Endothelial cell of umbilical vein (primary cell): Measurements from ENCODE around the gene IL15. TPM values are rescaled to one million over a fixed set of nuclear protein-coding genes. Genes with fewer than 3 reads are reported as not detected.
A peak's percentile ranks its signal among the peaks of the same experiment; 100 is the strongest.

Source experiments
- BruUV-seq: library from RNA; stranded (reverse); fragments of 400-500 nt; replicated peaks from 2 replicates; lab custom pipeline; 2021; lab: Mats Ljungman, UMichigan
- CTCF ChIA-PET: fragments of 300-600, 350-600 bp; sonication (Branson Sonifier 250); formaldehyde crosslinking; loops from one replicate; lab custom pipeline; 2021; ENCODE audit warnings: antibody characterized with exemption, inconsistent platforms; lab: Charles Lee
- POLR2A ChIA-PET: fragments of 300-600, 350-600 bp; sonication (Branson Sonifier 250); formaldehyde crosslinking; loops from one replicate; lab custom pipeline; 2021; ENCODE audit warnings: antibody characterized with exemption, inconsistent platforms; lab: Charles Lee
- DNase-seq: peaks from one replicate; pipeline ENCODE4 v3.0.0-alpha.2; 2011; ENCODE audit warnings: low read depth, low spot score
- FAIRE-seq: peaks from 2 replicates; lab custom pipeline; 2011; peaks lifted over from hg19 to GRCh38; lab: Jason Lieb, UNC
- H2AFZ ChIP-seq: 2 replicates; pipeline ENCODE4 v1.6.0; 2012; ENCODE audit warnings: low read depth, low read length, control low read depth, inconsistent platforms
- H3K27ac ChIP-seq: 2 replicates; pipeline ENCODE4 v1.5.1; 2011; ENCODE audit warnings: low read depth, mild to moderate bottlenecking, control low read depth, low read length, moderate library complexity; ENCODE audit not compliant: insufficient read depth
- H3K27me3 ChIP-seq, 2 experiments: 2 replicates each; pipeline versions ENCODE4 v1.6.0 to v1.6.1; 2011; ENCODE audit warnings: low read length in 2 of 2, mixed read lengths in 1 of 2; ENCODE audit not compliant: control insufficient read depth in 2 of 2, insufficient read depth in 2 of 2
- H3K36me3 ChIP-seq, 2 experiments: 2 replicates in 1 of 2; 3 replicates in 1 of 2; pipeline ENCODE4 v1.5.1; 2011; ENCODE audit warnings: low read length in 2 of 2, mild to moderate bottlenecking in 1 of 2, moderate library complexity in 1 of 2; ENCODE audit not compliant: control insufficient read depth in 2 of 2, insufficient read depth in 2 of 2; ENCODE audit errors: extremely low read depth in 1 of 2
- H3K4me1 ChIP-seq: 3 replicates; pipeline ENCODE4 v1.5.1; 2011; ENCODE audit warnings: mild to moderate bottlenecking, low read length; ENCODE audit not compliant: control insufficient read depth, insufficient read depth; ENCODE audit errors: extremely low read depth
- H3K4me2 ChIP-seq: 2 replicates; pipeline ENCODE4 v1.6.1; 2011; ENCODE audit warnings: low read length, control low read depth, mixed read lengths; ENCODE audit not compliant: insufficient read depth
- H3K4me3 ChIP-seq, 3 experiments: fragments of 200-600 bp in 1 of 3; sonication (generic), shearing (Covaris generic) in 1 of 3; replicated peaks in 1 of 3; 2 replicates each; pipeline ENCODE4 v1.5.1; 2011 to 2016; ENCODE audit warnings: control low read depth in 3 of 3, low read length in 3 of 3, mild to moderate bottlenecking in 2 of 3, inconsistent platforms in 1 of 3, low read depth in 1 of 3, moderate library complexity in 1 of 3; ENCODE audit not compliant: insufficient read depth in 1 of 3
- H3K79me2 ChIP-seq: 2 replicates; pipeline ENCODE4 v1.6.0; 2012; ENCODE audit warnings: low read length, inconsistent platforms; ENCODE audit not compliant: control insufficient read depth, insufficient read depth
- H3K9ac ChIP-seq: replicated peaks from 2 replicates; pipeline ENCODE3; 2011; ENCODE audit warnings: low read length, control low read depth; ENCODE audit not compliant: insufficient read depth; ENCODE audit errors: extremely low read depth
- H3K9me1 ChIP-seq: replicated peaks from 3 replicates; pipeline ENCODE4 v1.6.0; 2011; ENCODE audit warnings: mild to moderate bottlenecking, low read length; ENCODE audit not compliant: control insufficient read depth, insufficient read depth; ENCODE audit errors: extremely low read depth
- H3K9me3 ChIP-seq: replicated peaks from 2 replicates; pipeline ENCODE4 v1.5.1; 2012; ENCODE audit warnings: low read length, inconsistent platforms; ENCODE audit not compliant: control insufficient read depth, insufficient read depth
- H4K20me1 ChIP-seq: replicated peaks from 2 replicates; pipeline ENCODE3; 2011; ENCODE audit warnings: mild to moderate bottlenecking, low read length; ENCODE audit not compliant: control insufficient read depth, insufficient read depth; ENCODE audit errors: extremely low read depth
- FOS ChIP-seq: IDR thresholded peaks from 2 replicates; pipeline ENCODE4 v1.6.1; 2011; ENCODE audit warnings: mild to moderate bottlenecking, low read length, moderate library complexity, borderline replicate concordance; ENCODE audit not compliant: insufficient read depth
- JUN ChIP-seq: IDR thresholded peaks from 2 replicates; pipeline ENCODE4 v1.6.1; 2011; ENCODE audit warnings: borderline replicate concordance, low read depth; ENCODE audit not compliant: insufficient read length, insufficient read depth
- dilution Hi-C: fragments of 300-500 bp; cut with MboI; formaldehyde crosslinking; loops from one replicate; pipeline ENCODE4 v1.15.0; 2019; ENCODE audit warnings: low sequenced_read_pairs; ENCODE audit not compliant: extremely low pct_ligation_motif_present
- intact Hi-C: fragments of 100-400 bp; cut with micrococcal nuclease; formaldehyde crosslinking; loops from one replicate; pipeline ENCODE4 v1.10.0; 2022
- polyA plus RNA-seq, 4 experiments: library from polyadenylated mRNA; depleted of rRNA in 3 of 4; stranded (reverse) in 3 of 4; unstranded in 1 of 4; fragments of >200 nt; gene quantifications; 2 replicates each; pipeline versions ENCODE4 v1.2.1 to v1.2.3, GENCODE V29; 2011 to 2012; ENCODE audit warnings: missing spikeins in 1 of 4
- total RNA-seq: library from RNA; stranded (reverse); gene quantifications from 2 replicates; pipeline ENCODE4 v1.2.3, GENCODE V29; 2021
- TF ChIP-seq, protein P1 (sequence below), 2 donors: IDR thresholded peaks; 1 replicate in 1 of 2; 2 replicates in 1 of 2; pipeline ENCODE4 v1.5.1; 2011; ENCODE audit warnings: low read length in 2 of 2, mild to moderate bottlenecking in 2 of 2, moderate library complexity in 2 of 2, control low read depth in 1 of 2, inconsistent platforms in 1 of 2, low read depth in 1 of 2; ENCODE audit not compliant: insufficient read depth in 1 of 2; ENCODE audit errors: extremely low read depth in 1 of 2

Gene IL15
- total and polyA plus RNA-seq, 2 donors (not counting 3 experiments of a cell fraction or from before 2014, with no cell fraction given), result 3.0 to 3.1 TPM

DNA sequence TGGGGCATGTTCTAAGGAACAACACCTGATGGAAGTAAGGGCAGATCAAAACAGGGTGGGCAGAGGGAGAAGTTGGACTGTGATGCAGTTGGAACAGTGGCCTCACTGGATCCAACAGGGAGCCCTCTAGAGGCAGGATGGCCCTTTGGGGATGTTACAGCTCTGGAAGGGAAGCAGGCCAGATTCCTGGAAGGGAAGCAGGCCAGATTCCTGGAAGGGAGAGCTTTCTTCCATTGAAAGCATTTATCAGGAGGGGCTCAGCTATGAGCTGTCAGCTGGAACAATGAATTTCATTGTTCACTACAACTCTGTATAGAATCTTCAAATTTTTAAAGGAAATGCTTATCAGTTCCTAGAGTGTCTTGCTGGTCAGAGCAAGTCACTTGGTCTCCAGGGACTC lies 17.7 kb downstream of the IL15 start:
- intact Hi-C loops, result loop anchor here (1.0 kb wide), 1 partner anchor 308 kb away; no protein-coding TSS in a partner anchor
- BruUV-seq, result no TSS peak
- no peaks in the 10 kb centered on the region for H3K79me2 ChIP-seq
- H3K4me2 ChIP-seq, result no peak overlapping the region
- dilution Hi-C loops, result no loop called here
- H3K36me3 ChIP-seq, result no peaks in the 10 kb centered on the region
- H3K4me1 ChIP-seq, result peaks cover 5% of the 10 kb centered on the region
- TF ChIP-seq, protein P1, sequence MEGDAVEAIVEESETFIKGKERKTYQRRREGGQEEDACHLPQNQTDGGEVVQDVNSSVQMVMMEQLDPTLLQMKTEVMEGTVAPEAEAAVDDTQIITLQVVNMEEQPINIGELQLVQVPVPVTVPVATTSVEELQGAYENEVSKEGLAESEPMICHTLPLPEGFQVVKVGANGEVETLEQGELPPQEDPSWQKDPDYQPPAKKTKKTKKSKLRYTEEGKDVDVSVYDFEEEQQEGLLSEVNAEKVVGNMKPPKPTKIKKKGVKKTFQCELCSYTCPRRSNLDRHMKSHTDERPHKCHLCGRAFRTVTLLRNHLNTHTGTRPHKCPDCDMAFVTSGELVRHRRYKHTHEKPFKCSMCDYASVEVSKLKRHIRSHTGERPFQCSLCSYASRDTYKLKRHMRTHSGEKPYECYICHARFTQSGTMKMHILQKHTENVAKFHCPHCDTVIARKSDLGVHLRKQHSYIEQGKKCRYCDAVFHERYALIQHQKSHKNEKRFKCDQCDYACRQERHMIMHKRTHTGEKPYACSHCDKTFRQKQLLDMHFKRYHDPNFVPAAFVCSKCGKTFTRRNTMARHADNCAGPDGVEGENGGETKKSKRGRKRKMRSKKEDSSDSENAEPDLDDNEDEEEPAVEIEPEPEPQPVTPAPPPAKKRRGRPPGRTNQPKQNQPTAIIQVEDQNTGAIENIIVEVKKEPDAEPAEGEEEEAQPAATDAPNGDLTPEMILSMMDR (IDR thresholded peaks at IDR 0.05; ENCODE audit: extremely low read depth in 1 of 2, insufficient read depth in 1 of 2, low read depth in 1 of 2, low read length in 2 of 2), result peak; percentile 36 to 71
- no peak for TF ChIP-seq JUN
- H2AFZ ChIP-seq, result no peak overlapping the region
- H3K27me3 ChIP-seq, result no peaks in the 10 kb centered on the region
- FAIRE-seq (peak; percentile 67), DNase-seq (peak; percentile 82)
- POLR2A ChIA-PET, result no interaction called here
- no peaks in the 10 kb centered on the region for H4K20me1 ChIP-seq
- no peaks in the 10 kb centered on the region for H3K9me3 ChIP-seq
- CTCF ChIA-PET, result interaction anchor here (0.6 to 2.2 kb wide), 19 partner anchors 10 to 308 kb away, joined by 3 to 10 read pairs (median 4); partner anchors contain the start of gene IL15
- no peak overlapping the region for H3K9ac ChIP-seq
- no peak overlapping the region for H3K4me3 ChIP-seq
- no peak overlapping the region for H3K27ac ChIP-seq
- no peaks in the 10 kb centered on the region for H3K9me1 ChIP-seq

DNA sequence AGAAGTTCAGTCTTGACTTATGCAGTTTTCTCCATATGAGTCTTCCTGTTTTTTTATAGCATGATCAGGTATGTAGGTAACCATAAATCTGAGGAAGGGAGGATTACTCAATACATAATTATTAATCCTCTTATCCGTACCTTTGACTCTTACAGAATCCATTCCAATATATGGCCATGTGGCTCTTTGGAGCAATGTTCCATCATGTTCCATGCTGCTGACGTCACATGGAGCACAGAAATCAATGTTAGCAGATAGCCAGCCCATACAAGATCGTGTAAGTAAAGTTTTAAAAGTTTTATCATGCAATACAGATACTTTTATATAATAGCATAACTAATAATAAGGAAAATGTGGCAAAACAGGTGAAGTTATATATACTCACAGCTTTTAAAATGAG lies 19.6 kb downstream of the IL15 start:
- no peak overlapping the region for H3K27ac ChIP-seq
- H3K9me3 ChIP-seq, result no peaks in the 10 kb centered on the region
- H3K79me2 ChIP-seq, result no peaks in the 10 kb centered on the region
- peaks cover 5% of the 10 kb centered on the region for H3K4me1 ChIP-seq
- no peaks in the 10 kb centered on the region for H3K36me3 ChIP-seq
- no peaks in the 10 kb centered on the region for H3K27me3 ChIP-seq
- ChIA-PET POLR2A (no interaction called here), CTCF (no interaction called here)
- no peaks in the 10 kb centered on the region for H4K20me1 ChIP-seq
- TF ChIP-seq FOS, result no peak
- no peak for DNase-seq
- dilution Hi-C loops (no loop called here), intact Hi-C loops (no loop called here)
- H3K4me2 ChIP-seq, result no peak overlapping the region
- H3K4me3 ChIP-seq, result no peak overlapping the region
- no peak overlapping the region for H3K9ac ChIP-seq
- no peaks in the 10 kb centered on the region for H3K9me1 ChIP-seq
- no peak for FAIRE-seq
- no TSS peak for BruUV-seq
- H2AFZ ChIP-seq, result no peak overlapping the region
